HCT116 (cell line): ENCODE data around the gene MTFR1L. TPM values are rescaled to one million over a fixed set of nuclear protein-coding genes. Genes with fewer than 3 reads are reported as not detected.

ENCODE experiments used
- ATAC-seq: fragments of 200-7000 bp; cut with Tn5 transposase; 2 replicates; pipeline ENCODE4 v1.9.1; 2020; ENCODE audit warnings: mild to moderate bottlenecking, moderate library complexity
- BruUV-seq: library from RNA; stranded (reverse); fragments of 400-500 nt; replicated peaks from 2 replicates; lab custom pipeline; 2021; lab: Mats Ljungman, UMichigan
- CTCF ChIA-PET: fragments of 300-600 bp; sonication (Branson Sonifier 250); formaldehyde crosslinking; loops from one replicate; lab custom pipeline; 2021; ENCODE audit warnings: antibody characterized with exemption; lab: Charles Lee
- POLR2A ChIA-PET: fragments of 300-600, 350-600 bp; sonication (Branson Sonifier 250); formaldehyde crosslinking; loops from one replicate; lab custom pipeline; 2021; ENCODE audit warnings: antibody characterized with exemption; lab: Charles Lee
- RAD21 ChIA-PET, 2 experiments: fragments of 300-600 bp; sonication (Branson Sonifier 250); formaldehyde crosslinking; loops; one replicate each; lab custom pipeline; 2023; ENCODE audit warnings: low total read pairs in 2 of 2; ENCODE audit not compliant: uncharacterized antibody in 2 of 2, unreplicated experiment in 2 of 2, low non-redundant PET in 1 of 2; lab: Charles Lee
- DNase-seq: peaks from one replicate; pipeline ENCODE4 v3.0.0-alpha.2; 2010; ENCODE audit warnings: low read depth, low spot score
- H2AFZ ChIP-seq: fragments of 200-600 bp; shearing (Covaris generic), sonication (generic); 2 replicates; pipeline ENCODE4 v1.6.1; 2017; ENCODE audit warnings: low read depth, mixed run types, mixed read lengths, antibody characterized with exemption, low read length; ENCODE audit not compliant: poor library complexity, severe bottlenecking
- H3K27ac ChIP-seq: 2 replicates; pipeline ENCODE4 v1.5.1; 2012; ENCODE audit warnings: low read depth, low read length
- H3K27me3 ChIP-seq: fragments of 200-600 bp; sonication (generic); 2 replicates; pipeline ENCODE4 v1.6.1; 2016; ENCODE audit warnings: mixed run types, low read length, mixed read lengths; ENCODE audit not compliant: insufficient read depth
- H3K36me3 ChIP-seq, 2 experiments: fragments of 200-500 bp in 1 of 2; fragments of 200-600 bp in 1 of 2; sonication (Bioruptor generic) in 1 of 2; sonication (generic) in 1 of 2; 2 replicates each; pipeline versions ENCODE4 v1.5.1 to v1.6.1; 2014 to 2016; ENCODE audit warnings: low read length in 2 of 2, inconsistent platforms in 1 of 2, mixed read lengths in 1 of 2, mixed run types in 1 of 2; ENCODE audit not compliant: insufficient read depth in 2 of 2, control insufficient read depth in 1 of 2
- H3K4me1 ChIP-seq, 2 experiments: fragments of 200-600 bp in 1 of 2; sonication (generic) in 1 of 2; 2 replicates each; pipeline versions ENCODE4 v1.5.1 to v1.6.1; 2012 to 2017; ENCODE audit warnings: low read length in 2 of 2, inconsistent platforms in 1 of 2, mild to moderate bottlenecking in 1 of 2, mixed read lengths in 1 of 2, mixed run types in 1 of 2, moderate library complexity in 1 of 2; ENCODE audit not compliant: insufficient read depth in 2 of 2, control insufficient read depth in 1 of 2
- H3K4me2 ChIP-seq: fragments of 200-600 bp; sonication (generic); 2 replicates; pipeline ENCODE4 v1.6.1; 2017; ENCODE audit warnings: mixed run types, low read length, mixed read lengths
- H3K4me3 ChIP-seq, 2 experiments: fragments of 200-600 bp in 1 of 2; sonication (generic) in 1 of 2; replicated peaks in 1 of 2; 2 replicates each; pipeline ENCODE4 v1.5.1; 2011 to 2016; ENCODE audit warnings: low read length in 2 of 2, control low read depth in 1 of 2, low read depth in 1 of 2, mild to moderate bottlenecking in 1 of 2, mixed read lengths in 1 of 2, mixed run types in 1 of 2
- H3K79me2 ChIP-seq: fragments of 200-600 bp; sonication (generic); 2 replicates; pipeline ENCODE4 v1.6.1; 2017; ENCODE audit warnings: mild to moderate bottlenecking, mixed run types, low read length, moderate library complexity, mixed read lengths; ENCODE audit not compliant: insufficient read depth
- H3K9ac ChIP-seq: fragments of 200-600 bp; sonication (generic); 2 replicates; pipeline ENCODE4 v1.6.1; 2016; ENCODE audit warnings: low read length, mixed read lengths
- H3K9me2 ChIP-seq: fragments of 200-600 bp; sonication (generic), shearing (Covaris generic); 2 replicates; pipeline ENCODE4 v1.6.1; 2017; ENCODE audit warnings: mixed run types, mild to moderate bottlenecking, moderate library complexity; ENCODE audit not compliant: insufficient read depth
- H3K9me3 ChIP-seq, 2 experiments: fragments of 200-500 bp in 1 of 2; fragments of 200-600 bp in 1 of 2; sonication (Bioruptor generic) in 1 of 2; sonication (generic) in 1 of 2; 2 replicates each; pipeline ENCODE4 v1.6.1; 2014 to 2017; ENCODE audit warnings: low read length in 2 of 2, mixed read lengths in 2 of 2, inconsistent platforms in 1 of 2, low read depth in 1 of 2, mild to moderate bottlenecking in 1 of 2, mixed run types in 1 of 2, moderate library complexity in 1 of 2; ENCODE audit not compliant: control insufficient read depth in 1 of 2, insufficient read depth in 1 of 2
- H4K20me1 ChIP-seq: fragments of 200-600 bp; sonication (generic), shearing (Covaris generic); 2 replicates; pipeline ENCODE4 v1.6.1; 2017; ENCODE audit warnings: mixed run types, mild to moderate bottlenecking, moderate library complexity; ENCODE audit not compliant: insufficient read depth
- CBX3 ChIP-seq: IDR thresholded peaks from 2 replicates; pipeline ENCODE4 v1.6.1; 2012; ENCODE audit warnings: low read depth
- EZH2phosphoT487 ChIP-seq: fragments of 200-600 bp; IDR thresholded peaks from 2 replicates; pipeline ENCODE4 v1.6.1; 2018; ENCODE audit warnings: antibody characterized with exemption, borderline replicate concordance
- JUND ChIP-seq: IDR thresholded peaks from 2 replicates; pipeline ENCODE4 v1.6.1; 2012
- POLR2AphosphoS5 ChIP-seq: IDR thresholded peaks from 2 replicates; pipeline ENCODE4 v1.6.1; 2011; ENCODE audit warnings: mild to moderate bottlenecking, low read depth, low read length, moderate library complexity
- RAD21 ChIP-seq: IDR thresholded peaks from 2 replicates; pipeline ENCODE4 v1.6.1; 2012; ENCODE audit warnings: low read depth, mild to moderate bottlenecking
- SRF ChIP-seq: IDR thresholded peaks from 2 replicates; pipeline ENCODE4 v1.6.1; 2012; ENCODE audit warnings: low read depth
- YY1 ChIP-seq: IDR thresholded peaks from 2 replicates; pipeline ENCODE4 v1.6.1; 2011; ENCODE audit warnings: low read length, low read depth, moderate library complexity, mild to moderate bottlenecking; ENCODE audit not compliant: insufficient replicate concordance; ENCODE audit errors: extremely low read depth
- ZNF274 ChIP-seq: fragments of 200-500 bp; sonication (Bioruptor generic); IDR thresholded peaks from 2 replicates; pipeline ENCODE4 v1.6.1; 2014; ENCODE audit warnings: mild to moderate bottlenecking, low read depth, low read length, inconsistent platforms
- intact Hi-C: fragments of 100-400 bp; cut with micrococcal nuclease; formaldehyde crosslinking; loops from 2 replicates; pipeline ENCODE4 v1.10.0; 2022
- total RNA-seq: library from RNA; stranded (reverse); gene quantifications from one replicate; pipeline ENCODE4 v1.2.1, GENCODE V29; 2021; ENCODE audit not compliant: unreplicated experiment
- TF ChIP-seq, protein P1 (sequence below): IDR thresholded peaks from 2 replicates; pipeline ENCODE4 v1.6.1; 2012

The MTFR1L gene
- total RNA-seq, 1 experiment from 2014 or later, result 35.8 TPM

DNA sequence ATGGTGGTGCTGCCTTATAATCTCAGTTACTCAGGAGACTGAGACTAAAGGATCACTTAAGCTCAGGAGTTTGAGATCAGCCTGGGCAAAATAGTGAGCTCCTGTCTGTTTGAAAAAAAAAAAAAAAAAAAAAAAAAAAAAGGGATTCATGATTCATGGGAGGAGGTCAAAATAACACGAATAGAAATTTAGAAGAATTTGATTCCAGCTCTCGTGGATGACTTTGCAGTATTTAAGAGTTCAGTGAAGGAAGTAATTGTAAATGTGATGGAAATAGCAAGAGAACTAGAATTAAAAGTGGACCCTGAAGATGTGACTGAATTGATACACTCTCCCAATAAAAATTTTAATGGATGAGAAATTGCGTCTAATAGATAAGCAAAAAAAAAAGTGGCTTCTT is 23.7 kb downstream of the MTFR1L start (continued):
- TF ChIP-seq, protein P1, sequence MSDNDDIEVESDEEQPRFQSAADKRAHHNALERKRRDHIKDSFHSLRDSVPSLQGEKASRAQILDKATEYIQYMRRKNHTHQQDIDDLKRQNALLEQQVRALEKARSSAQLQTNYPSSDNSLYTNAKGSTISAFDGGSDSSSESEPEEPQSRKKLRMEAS, result no peak
- TF ChIP-seq CBX3, result no peak
- no peak for TF ChIP-seq JUND

DNA sequence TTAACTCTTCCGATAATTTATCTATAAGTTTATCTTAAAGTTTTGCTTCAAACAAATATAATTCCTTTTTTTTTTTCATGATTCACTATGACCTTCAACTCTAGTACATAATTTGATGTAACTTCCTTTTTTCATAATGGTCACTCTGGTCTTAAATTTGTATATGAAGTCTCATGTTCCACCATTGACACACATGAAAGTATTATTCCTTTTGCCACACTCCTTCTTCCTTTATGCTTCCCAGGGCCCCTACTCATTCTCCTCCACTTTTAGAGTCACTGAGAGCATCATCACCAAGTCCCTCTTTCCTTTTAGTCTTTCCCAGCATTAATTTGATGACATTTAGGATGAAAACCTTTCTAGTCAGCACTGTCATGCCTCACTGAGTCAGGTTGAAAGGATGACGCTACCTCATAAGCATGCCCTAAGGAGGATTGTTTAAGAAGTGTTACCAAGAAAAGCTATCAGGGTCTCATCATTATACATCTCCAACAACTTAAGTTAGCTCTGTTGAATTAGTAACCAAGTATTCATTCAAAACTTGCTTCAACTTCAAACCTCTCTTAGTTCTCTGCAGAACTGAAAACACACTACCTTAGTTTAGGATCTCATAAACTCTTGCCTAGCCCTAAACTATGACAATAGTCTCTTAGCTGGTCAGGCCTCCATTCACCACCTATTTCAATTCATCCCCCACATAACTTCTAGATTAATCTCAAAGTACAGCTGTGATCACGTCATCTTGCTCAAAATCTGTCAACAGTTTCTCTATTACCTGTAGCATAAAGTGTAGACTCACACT is 25.0 kb downstream of the MTFR1L start:
- no peak overlapping the region for H3K9ac ChIP-seq
- H3K27ac ChIP-seq, result no peak overlapping the region
- H3K9me3 ChIP-seq, result no peaks in the 10 kb centered on the region
- POLR2A ChIA-PET, result no interaction called here
- H2AFZ ChIP-seq, result no peak overlapping the region
- CTCF ChIA-PET, result interaction anchor here (1.1 kb wide), 1 partner anchor 7 kb away, joined by 4 read pairs; no protein-coding TSS in a partner anchor
- no peaks in the 10 kb centered on the region; a peak in 1 of 4 replicates for H3K4me1 ChIP-seq
- H4K20me1 ChIP-seq, result no peaks in the 10 kb centered on the region
- no peak overlapping the region for H3K4me2 ChIP-seq
- no peak for TF ChIP-seq CBX3
- no peak for TF ChIP-seq YY1
- TF ChIP-seq RAD21, result no peak
- no peak for TF ChIP-seq EZH2phosphoT487
- TF ChIP-seq, protein P1, result no peak
- TF ChIP-seq POLR2AphosphoS5, result no peak
- TF ChIP-seq SRF, result no peak
- no peak for TF ChIP-seq ZNF274
- TF ChIP-seq, all 23 proteins: peak for 0
- ATAC-seq (no peak), DNase-seq (no peak)
- peaks cover 96% of the 10 kb centered on the region for H3K79me2 ChIP-seq
- RAD21 ChIA-PET, result no interaction called here
- intact Hi-C loops, result no loop called here
- no peaks in the 10 kb centered on the region; a peak in 1 of 4 replicates for H3K36me3 ChIP-seq
- no peak overlapping the region for H3K4me3 ChIP-seq
- no peaks in the 10 kb centered on the region for H3K9me2 ChIP-seq
- BruUV-seq, result no TSS peak
- no peaks in the 10 kb centered on the region for H3K27me3 ChIP-seq
